Loucy (cell line): ENCODE measurements around the gene TENM4.

Source experiments
- H2AFZ ChIP-seq: fragments of 200-600 bp; sonication (generic); 2 replicates; pipeline ENCODE4 v1.6.0; 2016; ENCODE audit warnings: antibody characterized with exemption, mild to moderate bottlenecking, low read length, moderate library complexity
- H3F3A ChIP-seq: fragments of 200-600 bp; 2 replicates; pipeline ENCODE4 v1.6.0; 2016; ENCODE audit warnings: antibody characterized with exemption, low read depth, mild to moderate bottlenecking
- H3K27me3 ChIP-seq: fragments of 200-600 bp; sonication (generic); 2 replicates; pipeline ENCODE4 v1.6.1; 2014; ENCODE audit warnings: low read length, mild to moderate bottlenecking; ENCODE audit not compliant: insufficient read depth, poor library complexity, severe bottlenecking
- H3K36me3 ChIP-seq: fragments of 200-600 bp; sonication (generic); 2 replicates; pipeline ENCODE4 v1.6.1; 2016; ENCODE audit warnings: low read length; ENCODE audit not compliant: insufficient read depth
- H3K4me1 ChIP-seq: fragments of 200-600 bp; sonication (generic); 2 replicates; pipeline ENCODE4 v1.5.1; 2014; ENCODE audit warnings: low read length, mild to moderate bottlenecking; ENCODE audit not compliant: insufficient read depth, poor library complexity, severe bottlenecking
- H3K4me2 ChIP-seq: fragments of 200-600 bp; sonication (generic); 2 replicates; pipeline ENCODE4 v1.6.0; 2014; ENCODE audit warnings: antibody characterized with exemption, low read length, low read depth, mild to moderate bottlenecking; ENCODE audit not compliant: poor library complexity, severe bottlenecking
- H3K4me3 ChIP-seq: fragments of 200-600 bp; sonication (generic); 2 replicates; pipeline ENCODE4 v1.5.1; 2014; ENCODE audit warnings: low read length, mild to moderate bottlenecking, mixed read lengths; ENCODE audit not compliant: poor library complexity, severe bottlenecking
- H3K79me2 ChIP-seq: fragments of 200-600 bp; sonication (generic); 2 replicates; pipeline ENCODE4 v1.6.1; 2014; ENCODE audit warnings: low read length; ENCODE audit not compliant: insufficient read depth
- H3K9ac ChIP-seq: fragments of 200-600 bp; sonication (generic); 2 replicates; pipeline ENCODE4 v1.6.0; 2014; ENCODE audit warnings: mild to moderate bottlenecking, low read depth, low read length, moderate library complexity; ENCODE audit not compliant: poor library complexity, severe bottlenecking
- H3K9me2 ChIP-seq: fragments of 200-600 bp; sonication (generic); replicated peaks from 2 replicates; pipeline ENCODE4 v1.6.1; 2016; ENCODE audit warnings: low read depth, low read length, mixed read lengths
- H3K9me3 ChIP-seq: fragments of 200-600 bp; sonication (generic); 2 replicates; pipeline ENCODE4 v1.6.1; 2014; ENCODE audit warnings: mild to moderate bottlenecking, antibody characterized with exemption, low read length, low read depth; ENCODE audit not compliant: insufficient read depth
- H4K20me1 ChIP-seq: fragments of 200-600 bp; sonication (generic); 2 replicates; pipeline ENCODE4 v1.6.0; 2014; ENCODE audit warnings: antibody characterized with exemption, low read length, mild to moderate bottlenecking; ENCODE audit not compliant: insufficient read depth, poor library complexity, severe bottlenecking
- CTCF ChIP-seq: fragments of 200-600 bp; sonication (generic); conservative IDR thresholded peaks from 2 replicates; pipeline ENCODE4 v1.5.1; 2014; ENCODE audit warnings: mild to moderate bottlenecking, antibody characterized with exemption, low read length
- EZH2phosphoT487 ChIP-seq: fragments of 200-600 bp; IDR thresholded peaks from 2 replicates; pipeline ENCODE4 v1.6.1; 2018; ENCODE audit warnings: antibody characterized with exemption, mild to moderate bottlenecking, moderate library complexity, borderline replicate concordance

The TENM4 gene

GRCh38 chr11:79371724-79372123 is 69.1 kb downstream of the TENM4 start:
- no peaks in the 10 kb centered on the region for H3K9me2 ChIP-seq
- TF ChIP-seq EZH2phosphoT487 (no peak), CTCF (no peak)
- no peaks in the 10 kb centered on the region for H3K79me2 ChIP-seq
- no peaks in the 10 kb centered on the region for H3K4me1 ChIP-seq
- H4K20me1 ChIP-seq, result no peaks in the 10 kb centered on the region
- no peak overlapping the region for H3K4me2 ChIP-seq
- no peaks in the 10 kb centered on the region for H3K27me3 ChIP-seq
- no peaks in the 10 kb centered on the region for H3K9me3 ChIP-seq
- no peak overlapping the region for H3K4me3 ChIP-seq
- no peak overlapping the region for H3K9ac ChIP-seq
- no peaks in the 10 kb centered on the region for H3F3A ChIP-seq
- no peak overlapping the region for H2AFZ ChIP-seq
- H3K36me3 ChIP-seq, result no peaks in the 10 kb centered on the region

- Histone ChIP-seq H3K4me1 (no peaks in the 10 kb centered on the region), H3K36me3 (no peaks in the 10 kb centered on the region), H3K4me2 (no peak overlapping the region), H3F3A (no peaks in the 10 kb centered on the region), H3K27me3 (no peaks in the 10 kb centered on the region), H3K4me3 (no peak overlapping the region), H3K9me3 (no peaks in the 10 kb centered on the region), H4K20me1 (no peaks in the 10 kb centered on the region), H3K79me2 (no peaks in the 10 kb centered on the region), H3K9ac (no peak overlapping the region), H2AFZ (no peak overlapping the region), H3K9me2 (no peaks in the 10 kb centered on the region)
- TF ChIP-seq EZH2phosphoT487 (no peak), CTCF (no peak)
Observed at GRCh38 chr11:79371152-79371551, 69.7 kb downstream of the TENM4 start.

DNA sequence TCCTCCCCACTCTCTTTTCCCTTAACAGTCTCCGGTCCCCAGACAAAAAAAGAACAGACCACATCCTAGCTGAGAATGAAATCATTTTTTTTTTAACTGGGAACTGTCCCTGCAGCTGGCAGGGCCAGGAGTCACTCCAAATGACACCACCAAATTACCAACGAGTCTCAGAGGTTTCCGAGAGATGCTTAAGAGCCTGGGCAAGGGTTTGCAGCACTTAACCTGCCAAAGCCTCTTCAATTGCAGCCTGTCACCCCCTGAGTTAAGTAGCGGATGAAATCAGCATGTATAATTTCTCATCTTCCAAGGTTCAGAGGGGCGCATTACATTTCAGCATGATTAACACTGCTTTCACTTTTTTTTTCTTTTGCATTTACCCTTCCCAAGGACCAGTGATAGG is 71.8 kb downstream of the TENM4 start:
- H3K9ac ChIP-seq, result no peak overlapping the region
- H4K20me1 ChIP-seq, result no peaks in the 10 kb centered on the region
- TF ChIP-seq CTCF (no peak), EZH2phosphoT487 (no peak)

More for the DNA sequence above, 71.8 kb downstream of the TENM4 start:
- Histone ChIP-seq H3K9me3 (no peaks in the 10 kb centered on the region), H3F3A (no peaks in the 10 kb centered on the region), H3K4me2 (no peak overlapping the region), H3K36me3 (no peaks in the 10 kb centered on the region), H3K79me2 (no peaks in the 10 kb centered on the region), H3K9me2 (no peaks in the 10 kb centered on the region), H2AFZ (no peak overlapping the region), H3K4me1 (no peaks in the 10 kb centered on the region), H3K4me3 (no peak overlapping the region), H3K27me3 (no peaks in the 10 kb centered on the region)
